ENCODE measurements around the gene RNASE4.

RNASE4 gene

DNA sequence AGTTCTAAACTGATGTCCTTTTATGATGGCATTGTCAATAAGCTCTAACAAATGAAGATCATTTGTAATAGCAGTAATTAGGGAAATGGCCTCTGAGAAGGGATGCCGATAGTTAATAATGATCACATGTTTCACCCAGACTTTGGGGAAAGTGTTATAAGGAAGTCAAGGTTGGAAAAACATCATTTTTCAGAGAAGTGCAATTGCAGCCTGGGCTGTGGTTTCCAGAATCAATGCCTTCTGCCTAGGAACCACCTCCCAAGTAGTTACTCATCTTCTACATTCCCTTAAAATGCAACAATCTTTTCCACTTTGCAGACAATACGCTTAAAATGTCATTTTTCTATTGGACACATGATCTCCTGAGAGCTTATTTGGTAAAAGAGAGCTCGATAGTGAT is 62.2 kb downstream of the RNASE4 start:
- no peak for DNase-seq

DNA sequence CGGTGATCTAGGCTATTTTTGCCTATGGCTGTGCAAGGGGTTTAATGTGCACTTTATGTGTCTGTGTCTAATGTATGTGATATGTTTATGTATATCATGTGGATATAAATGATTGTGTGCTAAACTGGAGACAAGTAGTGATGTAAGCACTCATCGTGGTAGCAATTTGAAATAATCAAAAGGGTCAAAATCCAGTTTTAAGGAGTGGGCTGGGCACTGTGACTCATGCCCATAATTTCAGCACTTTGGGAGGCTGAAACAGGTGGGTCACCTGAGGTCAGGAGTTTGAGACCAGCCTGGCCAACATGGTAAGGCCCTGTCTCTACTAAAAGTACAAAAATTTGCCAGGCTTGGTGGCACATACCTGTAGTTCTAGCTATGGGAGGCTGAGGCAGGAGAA is 64.1 kb downstream of the RNASE4 start:
- DNase-seq: no peak

DNA sequence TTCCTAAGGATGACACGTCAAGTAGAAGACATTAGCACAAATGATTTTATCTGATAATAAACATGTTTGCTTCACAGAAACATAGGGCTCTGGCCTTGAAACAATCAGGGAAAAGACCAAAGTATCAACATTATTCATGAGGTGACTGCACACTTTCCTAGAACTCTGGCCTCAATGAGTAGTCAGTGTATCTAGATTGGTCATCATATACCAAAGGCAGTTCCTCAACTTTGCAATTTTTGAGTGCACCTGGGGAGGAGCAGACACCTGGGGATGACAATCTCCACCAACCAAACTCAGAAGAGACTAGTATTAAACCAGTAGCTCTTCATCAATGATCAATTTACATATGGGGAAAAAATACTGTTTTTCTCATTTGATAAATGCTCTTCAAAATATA is 65.8 kb downstream of the RNASE4 start:
- no peak for DNase-seq
